ENCODE results near the gene BABAM2.
"Not testable (repeated sequence)": the region's sequence is repeated elsewhere in the genome, so short reads cannot be mapped to it uniquely, and the experiment has no call there.

The BABAM2 gene

GRCh38 chr2:27978761-27979160 is 88.2 kb downstream of the BABAM2 start:
- DNase-seq (ENCODE audit: low read depth in 2 of 2), result not testable (repeated sequence)

DNA sequence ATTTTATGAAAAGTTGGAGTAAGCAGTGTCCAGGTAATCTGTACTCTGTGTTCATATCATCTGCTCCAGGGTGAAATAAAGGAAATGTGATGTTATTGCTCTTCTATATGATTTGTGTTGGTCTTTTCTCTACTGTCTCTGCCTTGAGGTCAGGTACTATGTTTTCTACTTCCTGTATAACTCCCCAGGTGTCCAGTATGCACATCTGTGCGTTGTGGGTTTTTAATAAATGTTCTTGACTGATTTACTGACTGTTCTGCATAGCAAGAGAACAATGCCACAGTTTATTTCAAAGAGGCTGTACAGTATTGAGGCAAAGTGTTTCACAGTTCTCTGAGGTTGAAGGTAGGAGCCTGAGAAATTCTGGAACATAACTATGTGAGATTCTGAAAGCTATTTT is 89.7 kb downstream of the BABAM2 start:
- no peak for DNase-seq (ENCODE audit: low read depth in 2 of 2)

GRCh38 chr2:27984153-27984552 is 93.6 kb downstream of the BABAM2 start:
- DNase-seq (ENCODE audit: low read depth in 2 of 2), result no peak

DNA sequence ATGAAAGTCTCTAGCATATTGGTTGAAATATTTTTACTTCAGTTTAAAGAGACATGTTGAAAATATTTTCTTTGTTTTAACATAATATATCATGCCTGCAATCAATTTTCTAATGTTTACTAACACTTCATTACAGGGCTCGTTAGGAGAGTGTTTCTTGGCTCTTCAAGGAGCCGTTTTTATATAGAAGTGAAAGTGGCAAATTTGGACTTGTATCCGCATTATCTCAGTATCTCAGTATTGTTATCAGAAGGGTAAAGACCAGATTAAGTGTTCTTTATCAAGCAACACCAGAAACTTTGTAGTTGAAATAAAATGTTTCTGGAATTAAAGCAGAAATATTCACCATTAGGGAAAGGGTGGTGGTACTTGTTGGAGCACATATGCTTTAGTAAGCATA is 97.8 kb downstream of the BABAM2 start:
- DNase-seq (ENCODE audit: low read depth in 2 of 2), result no peak

DNA sequence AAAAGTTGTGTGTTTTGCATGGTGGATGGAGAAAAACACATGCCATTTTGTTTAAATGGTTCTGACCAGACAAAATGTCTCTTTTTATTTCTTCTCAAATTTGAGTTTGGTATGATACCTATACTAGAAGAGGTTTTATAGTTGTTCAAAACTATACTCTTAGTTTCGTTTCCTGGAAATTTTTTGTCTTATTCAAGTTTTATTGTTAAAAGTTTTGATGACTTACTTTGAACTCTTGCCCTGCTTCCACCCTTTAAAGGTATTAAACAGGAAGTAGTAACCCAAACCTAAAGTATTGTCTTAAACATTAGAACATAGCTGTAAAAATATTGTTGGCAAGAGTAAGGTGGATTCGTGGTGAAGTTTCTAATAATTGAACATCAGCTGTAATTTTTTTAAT is 98.2 kb downstream of the BABAM2 start:
- DNase-seq (ENCODE audit: low read depth in 2 of 2), result no peak

GRCh38 chr2:27989149-27989548 is 98.6 kb downstream of the BABAM2 start:
- no peak for DNase-seq (ENCODE audit: low read depth in 2 of 2)

DNA sequence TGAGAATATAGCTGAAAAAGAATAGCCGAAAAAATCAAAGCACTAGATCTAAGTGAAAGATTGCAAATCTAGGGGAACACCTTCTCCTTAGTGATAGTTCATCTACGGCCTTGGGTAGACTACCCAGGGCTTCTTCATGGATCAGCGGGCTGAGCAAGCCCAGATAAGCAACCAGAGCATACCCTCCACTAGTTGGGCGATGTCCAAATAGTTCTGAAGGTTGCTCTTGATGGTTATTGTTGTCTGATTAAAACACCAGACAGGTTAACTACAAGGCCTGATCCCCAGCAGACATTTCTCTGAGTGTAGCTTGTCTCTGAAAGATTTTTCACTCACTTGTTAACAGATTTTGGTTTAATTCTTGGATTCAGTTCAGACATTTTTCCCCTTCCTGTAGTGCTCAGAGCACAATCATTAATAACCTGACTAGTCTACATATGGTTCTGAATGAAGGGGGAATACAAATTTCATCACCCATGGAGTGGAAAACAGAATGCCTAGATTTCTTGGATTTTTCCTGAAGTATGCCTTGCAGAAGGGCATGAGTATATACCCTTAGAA is 99.6 kb downstream of the BABAM2 start:
- DNase-seq (ENCODE audit: low read depth in 2 of 2), result no peak

GRCh38 chr2:27991146-27991545 is 100.6 kb downstream of the BABAM2 start:
- no peak for DNase-seq (ENCODE audit: low read depth in 2 of 2)

DNA sequence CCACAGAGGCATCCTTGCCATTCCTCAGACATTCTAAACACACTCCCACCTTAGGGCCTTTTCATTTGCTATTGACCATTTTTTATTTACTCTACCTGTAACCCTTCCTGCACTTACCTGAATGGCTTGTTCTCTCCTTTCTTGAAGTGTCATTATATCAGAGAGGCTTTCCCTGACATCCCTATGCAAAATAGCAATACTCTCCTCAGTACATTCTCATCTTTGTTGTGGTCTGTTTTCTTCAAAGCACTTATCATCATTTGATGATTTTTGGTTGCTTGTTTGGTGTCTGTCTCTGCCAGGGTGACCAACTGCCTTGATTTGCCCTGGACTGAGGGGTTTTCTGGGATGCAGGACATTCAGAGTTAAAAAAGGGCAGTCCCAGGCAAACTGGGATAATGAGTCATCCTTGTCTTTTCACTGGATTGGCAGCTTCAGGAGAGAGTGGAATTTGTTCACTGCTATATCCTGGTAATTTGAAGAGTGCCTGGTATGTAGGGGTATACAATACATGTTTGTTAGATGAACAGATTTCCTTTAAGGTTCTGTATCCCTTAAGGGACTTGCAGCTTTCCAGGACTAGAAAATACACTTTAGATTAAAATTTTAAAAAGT is 102.4 kb downstream of the BABAM2 start:
- no peak for DNase-seq (ENCODE audit: low read depth in 2 of 2)

GRCh38 chr2:27993402-27993787 is 102.9 kb downstream of the BABAM2 start:
- no peak for DNase-seq (ENCODE audit: low read depth in 2 of 2)

- no peak for DNase-seq (ENCODE audit: low read depth in 2 of 2)
These were observed 103.6 kb downstream of the BABAM2 start for GRCh38 chr2:27993950-27994728.

DNA sequence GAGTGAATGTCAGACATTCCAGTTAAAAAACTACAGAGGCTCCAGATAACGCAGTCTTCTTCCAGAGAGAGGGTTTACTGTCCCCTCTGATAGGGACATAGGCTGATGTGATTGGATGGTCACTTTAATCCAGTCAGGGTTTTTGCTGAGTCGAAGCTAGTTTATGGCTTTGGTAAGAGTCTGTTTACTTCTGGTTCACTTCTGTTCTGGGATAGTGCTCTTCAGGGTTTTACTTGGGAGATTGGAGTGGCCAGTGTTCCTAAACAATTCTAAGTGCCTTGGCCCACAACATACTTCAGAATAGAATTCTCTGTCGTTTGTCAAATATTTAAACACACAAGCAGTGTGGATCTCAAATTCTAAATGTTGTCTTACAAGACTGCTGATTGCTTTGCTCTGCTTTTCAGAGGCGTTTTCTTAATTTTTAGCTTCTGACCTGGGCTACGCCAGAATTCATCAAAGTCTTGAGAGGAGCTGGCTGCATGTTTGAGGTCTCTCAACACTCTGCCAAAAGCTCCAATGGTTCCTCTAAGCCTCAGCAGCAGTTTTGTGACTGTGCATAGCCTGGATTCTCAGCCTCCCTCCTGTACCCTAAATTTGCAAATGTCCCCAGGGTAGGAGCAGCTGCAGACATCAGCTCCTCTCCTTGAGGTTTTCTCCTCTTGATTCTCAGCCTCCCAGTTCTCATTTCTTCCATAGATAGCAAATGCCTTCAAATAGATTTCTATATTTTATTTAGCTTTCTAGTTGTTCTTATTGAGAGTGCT is 105.8 kb downstream of the BABAM2 start:
- no peak for DNase-seq (ENCODE audit: low read depth in 2 of 2)

DNA sequence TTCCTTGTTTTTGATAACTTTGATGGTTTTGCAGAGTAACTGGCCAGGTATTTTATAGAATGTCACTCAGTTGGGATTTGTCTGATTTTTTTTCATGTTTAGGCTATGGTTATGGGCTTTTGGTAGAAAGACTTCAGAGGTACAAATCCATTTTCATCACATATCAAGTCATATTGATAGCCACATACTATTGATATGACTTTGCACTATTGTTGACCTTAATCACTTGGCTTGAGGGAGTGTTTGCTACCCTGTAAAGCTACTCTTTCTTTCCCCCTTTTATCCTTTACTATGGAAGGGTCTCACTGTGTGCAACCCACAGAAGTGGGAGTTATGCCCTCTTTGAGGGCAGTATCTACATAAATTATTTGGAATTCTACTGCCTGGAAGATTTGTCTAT is 109.8 kb downstream of the BABAM2 start:
- DNase-seq (ENCODE audit: low read depth in 2 of 2), result no peak

DNA sequence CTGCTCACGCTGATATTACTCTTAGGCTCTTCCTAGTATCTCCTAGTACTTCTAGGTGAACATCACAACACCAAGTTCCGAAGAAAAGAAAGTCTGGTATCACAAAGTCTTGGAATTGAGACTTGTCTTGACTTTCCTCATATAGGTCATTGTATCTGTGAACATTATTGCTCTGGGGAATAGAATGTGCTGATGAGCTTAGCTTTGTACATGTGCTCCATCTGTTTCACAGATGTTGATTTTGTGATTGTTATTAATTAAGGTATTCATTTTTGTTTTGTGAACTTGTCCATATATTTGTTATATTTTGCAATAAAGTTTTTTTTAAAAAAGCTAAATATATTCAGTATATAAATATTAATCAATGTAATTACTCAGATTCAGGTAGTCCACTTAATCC is 111.7 kb downstream of the BABAM2 start:
- no peak for DNase-seq (ENCODE audit: low read depth in 2 of 2)

- no peak for DNase-seq (ENCODE audit: low read depth in 2 of 2)
These were observed 113.6 kb downstream of the BABAM2 start for GRCh38 chr2:28004086-28004485.

DNA sequence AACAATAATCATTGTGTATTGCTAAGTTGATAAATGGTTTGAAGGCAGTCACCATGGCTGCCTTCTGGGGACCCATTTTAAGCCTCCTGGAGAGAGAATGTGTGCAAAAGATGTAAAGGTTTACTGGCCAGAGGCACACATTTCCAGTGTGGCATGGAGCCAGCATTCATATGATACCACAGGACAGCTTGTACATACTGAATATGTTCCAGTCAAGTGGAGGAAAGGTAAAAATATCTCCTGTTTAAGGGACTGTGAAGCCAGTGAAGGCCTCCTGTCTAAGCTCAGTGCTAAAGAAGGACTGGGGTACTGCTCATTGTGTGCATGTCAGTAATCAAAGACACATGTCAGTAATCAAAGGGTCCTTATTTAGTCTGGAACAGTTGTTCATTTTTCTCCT is 119.2 kb downstream of the BABAM2 start:
- no peak for DNase-seq (ENCODE audit: low read depth in 2 of 2)

- no peak for DNase-seq (ENCODE audit: low read depth in 2 of 2)
These were observed 120.8 kb downstream of the BABAM2 start for GRCh38 chr2:28011322-28011737.

DNA sequence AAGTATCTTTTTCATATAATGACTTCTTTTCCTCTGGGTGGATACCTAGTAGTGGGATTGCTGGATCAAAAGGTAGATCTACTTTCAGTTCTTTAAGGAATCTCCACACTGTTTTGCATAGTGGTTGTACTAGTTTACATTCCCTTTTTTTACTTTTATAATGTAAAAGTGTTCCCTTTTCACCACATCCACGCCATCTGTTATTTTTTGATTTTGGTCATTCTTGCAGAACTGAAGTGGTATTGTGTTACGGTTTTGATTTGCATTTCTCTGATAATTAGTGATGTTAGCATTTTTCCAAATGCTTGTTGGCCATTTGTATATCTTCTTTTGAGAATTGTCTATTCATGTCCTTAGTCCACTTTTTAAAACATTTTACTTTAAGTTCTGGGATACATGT is 127.9 kb downstream of the BABAM2 start:
- not testable (repeated sequence) for DNase-seq (ENCODE audit: low read depth in 2 of 2)

DNA sequence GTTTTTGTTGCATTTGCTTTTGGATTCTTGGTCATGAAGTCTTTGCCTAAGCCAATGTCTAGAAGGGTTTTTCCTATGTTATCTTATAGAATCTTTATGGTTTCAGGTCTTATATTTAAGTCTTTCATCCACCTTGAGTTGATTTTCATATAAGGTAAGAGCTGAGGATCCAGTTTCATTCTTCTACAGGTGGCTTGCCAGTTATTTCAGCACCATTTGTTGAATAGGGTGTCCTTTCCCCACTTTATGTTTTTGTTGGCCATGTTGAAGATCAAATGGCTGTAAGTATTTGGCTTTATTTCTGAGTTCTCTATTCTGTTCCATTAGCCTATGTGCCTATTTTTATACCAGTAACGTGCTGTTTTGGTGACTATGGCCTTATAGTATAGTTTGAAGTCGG is 129.0 kb downstream of the BABAM2 start:
- not testable (repeated sequence) for DNase-seq (ENCODE audit: low read depth in 2 of 2)

GRCh38 chr2:28021898-28022297 is 131.4 kb downstream of the BABAM2 start:
- no peak for DNase-seq (ENCODE audit: low read depth in 2 of 2)

GRCh38 chr2:28025123-28025522 is 134.6 kb downstream of the BABAM2 start:
- DNase-seq (ENCODE audit: low read depth in 2 of 2), result no peak

GRCh38 chr2:28026230-28026629 is 135.7 kb downstream of the BABAM2 start:
- not testable (repeated sequence) for DNase-seq (ENCODE audit: low read depth in 2 of 2)

GRCh38 chr2:28028025-28028424 is 137.5 kb downstream of the BABAM2 start:
- no peak for DNase-seq (ENCODE audit: low read depth in 2 of 2)
